HepG2 (cell line): ENCODE data around the gene ZNF629. TPM values are rescaled to one million over a fixed set of nuclear protein-coding genes. Genes with fewer than 3 reads are reported as not detected.

Source experiments
- ATF7 ChIP-seq, 2 experiments: fragments of 450-650 bp in 1 of 2; sonication (generic) in 1 of 2; formaldehyde crosslinking in 1 of 2; IDR thresholded peaks; 2 replicates each; pipeline versions ENCODE4 v1.4.0 to v1.6.1; 2016 to 2020; ENCODE audit warnings: antibody characterized with exemption in 1 of 2, mild to moderate bottlenecking in 1 of 2, missing genetic modification reagents in 1 of 2
- GATA4 ChIP-seq: sonication (generic); IDR thresholded peaks from 2 replicates; pipeline ENCODE4 v1.6.1; 2016; ENCODE audit warnings: antibody characterized with exemption, low read depth, borderline replicate concordance
- ISL2 ChIP-seq: sonication (generic); formaldehyde crosslinking; IDR thresholded peaks from 2 replicates; pipeline ENCODE4 v1.5.0; 2020; ENCODE audit warnings: missing genetic modification reagents
- MAF1 ChIP-seq: sonication (generic); formaldehyde crosslinking; IDR thresholded peaks from 2 replicates; pipeline ENCODE4 v1.5.0; 2020; ENCODE audit warnings: missing genetic modification reagents, borderline replicate concordance
- MTA3 ChIP-seq: sonication (generic); formaldehyde crosslinking; IDR thresholded peaks from 2 replicates; pipeline ENCODE4 v1.4.0; 2020; ENCODE audit warnings: missing genetic modification reagents
- POLR2A ChIP-seq, 2 experiments: IDR thresholded peaks; 2 replicates each; pipeline ENCODE4 v1.6.1; 2011; ENCODE audit warnings: low read depth in 2 of 2, low read length in 2 of 2, mild to moderate bottlenecking in 1 of 2, moderate library complexity in 1 of 2; ENCODE audit not compliant: insufficient read depth in 1 of 2
- RBFOX2 ChIP-seq: fragments of 200-400 bp; formaldehyde crosslinking; IDR thresholded peaks from 2 replicates; pipeline ENCODE4 v1.6.1; 2017; ENCODE audit warnings: low read depth, mild to moderate bottlenecking, low read length
- SIX1 ChIP-seq: sonication (generic); formaldehyde crosslinking; IDR thresholded peaks from 2 replicates; pipeline ENCODE4 v1.4.0; 2020; ENCODE audit warnings: missing genetic modification reagents, borderline replicate concordance
- TEAD2 ChIP-seq: sonication (generic); formaldehyde crosslinking; IDR thresholded peaks from 2 replicates; pipeline ENCODE4 v1.9.0; 2021; ENCODE audit warnings: missing genetic modification reagents
- ZBTB49 ChIP-seq: sonication (generic); formaldehyde crosslinking; IDR thresholded peaks from 2 replicates; pipeline ENCODE4 v1.4.0; 2020; ENCODE audit warnings: missing genetic modification reagents, borderline replicate concordance
- ZHX1 ChIP-seq: sonication (generic); formaldehyde crosslinking; IDR thresholded peaks from 2 replicates; pipeline ENCODE4 v1.8.1; 2022; ENCODE audit warnings: low read depth, mild to moderate bottlenecking, missing genetic modification reagents
- ZNF142 ChIP-seq: sonication (generic); formaldehyde crosslinking; IDR thresholded peaks from 2 replicates; pipeline ENCODE4 v1.4.0; 2020; ENCODE audit warnings: missing genetic modification reagents
- ZNF225 ChIP-seq: sonication (generic); formaldehyde crosslinking; IDR thresholded peaks from 2 replicates; pipeline ENCODE4 v1.4.0; 2020; ENCODE audit warnings: mild to moderate bottlenecking, missing genetic modification reagents
- ZNF264 ChIP-seq: sonication (generic); formaldehyde crosslinking; IDR thresholded peaks from 2 replicates; pipeline ENCODE4 v1.4.0; 2020; ENCODE audit warnings: missing genetic modification reagents
- ZNF274 ChIP-seq: sonication (generic); formaldehyde crosslinking; IDR thresholded peaks from 2 replicates; pipeline ENCODE4 v1.5.1; 2020; ENCODE audit warnings: mild to moderate bottlenecking, missing genetic modification reagents
- ZNF569 ChIP-seq: sonication (generic); formaldehyde crosslinking; IDR thresholded peaks from 2 replicates; pipeline ENCODE4 v1.5.0; 2020; ENCODE audit warnings: mild to moderate bottlenecking, missing genetic modification reagents, moderate library complexity, borderline replicate concordance
- ZNF570 ChIP-seq: sonication (generic); formaldehyde crosslinking; IDR thresholded peaks from 2 replicates; pipeline ENCODE4 v1.4.0; 2020; ENCODE audit warnings: mild to moderate bottlenecking, missing genetic modification reagents, borderline replicate concordance
- ZNF737 ChIP-seq: sonication (generic); formaldehyde crosslinking; IDR thresholded peaks from 2 replicates; pipeline ENCODE4 v1.5.0; 2020; ENCODE audit warnings: missing genetic modification reagents, mild to moderate bottlenecking, borderline replicate concordance
- polyA plus RNA-seq, 8 experiments: library from polyadenylated mRNA; depleted of rRNA in 3 of 8; stranded (reverse) in 7 of 8; unstranded in 1 of 8; fragments of >200 nt; fragmentation: Illumina TruSeq in 4 of 8; extraction: Trizol in 4 of 8; gene quantifications; 2 replicates each; pipeline versions ENCODE4 v1.2.1 to v1.2.3, GENCODE V29; 2011 to 2016; ENCODE audit warnings: low read depth in 4 of 8, missing spikeins in 1 of 8, mixed read lengths in 1 of 8; ENCODE audit not compliant: insufficient read depth in 1 of 8
- total RNA-seq, 5 experiments: library from RNA; depleted of rRNA; stranded (reverse); fragments of >200 nt; fragmentation: Illumina TruSeq; extraction: Trizol; gene quantifications; 2 replicates each; pipeline ENCODE4 v1.2.3, GENCODE V29; 2016; ENCODE audit warnings: low read depth in 1 of 5

The ZNF629 gene
- total and polyA plus RNA-seq, 2 of the 13 experiments (the other 11 are each of a cell fraction or from before 2014, with no cell fraction given), result 6.1 to 16.5 TPM

GRCh38 chr16:30805370-30806169 lies 18.6 kb upstream of the ZNF629 start (continued):
- peak; percentile 89; the same call in 1 of the 2 replicates for TF ChIP-seq ZNF142 (CRISPR knock-in tag)
- TF ChIP-seq ZNF570, result peak; percentile 71; the same call in 1 of the 2 replicates
- peak; percentile 79; the same call in 1 of the 2 replicates for TF ChIP-seq GATA4
- TF ChIP-seq SIX1 (CRISPR knock-in tag), result peak; percentile 65; the same call in 1 of the 2 replicates
- peak; percentile 93; the same call in 1 of the 2 replicates for TF ChIP-seq MAF1
- TF ChIP-seq ISL2, result peak; percentile 88
- TF ChIP-seq ZNF274 (CRISPR knock-in tag), result peak; percentile 88
- TF ChIP-seq ZBTB49 (CRISPR knock-in tag), result 0 out of 2 replicates have a peak, but pooled peaks have one; percentile 63
- peak; percentile 65; the same call in 1 of the 2 replicates for TF ChIP-seq ZNF225 (CRISPR knock-in tag)
- no peak for TF ChIP-seq TEAD2
- TF ChIP-seq ATF7 (IDR thresholded peaks at IDR 0.05), result no peak
- peak; percentile 84 for TF ChIP-seq ATF7 (CRISPR knock-in tag; IDR thresholded peaks at IDR 0.05)
- peak; percentile 100 for TF ChIP-seq RBFOX2
- TF ChIP-seq POLR2A (IDR thresholded peaks at IDR 0.05; ENCODE audit: insufficient read depth in 1 of 2, low read depth in 2 of 2, low read length in 2 of 2), result peak; percentile 91 to 93
- peak; percentile 70; the same call in 1 of the 2 replicates for TF ChIP-seq ZHX1 (CRISPR knock-in tag)
- TF ChIP-seq ZNF264 (CRISPR knock-in tag), result peak; percentile 94
- no peak for TF ChIP-seq MTA3 (CRISPR knock-in tag)
- TF ChIP-seq ZNF737 (CRISPR knock-in tag), result peak; percentile 91
- peak; percentile 32; the same call in 1 of the 2 replicates for TF ChIP-seq ZNF569 (CRISPR knock-in tag)
